Measurements from ENCODE around the gene CYB5R4.

DNA sequence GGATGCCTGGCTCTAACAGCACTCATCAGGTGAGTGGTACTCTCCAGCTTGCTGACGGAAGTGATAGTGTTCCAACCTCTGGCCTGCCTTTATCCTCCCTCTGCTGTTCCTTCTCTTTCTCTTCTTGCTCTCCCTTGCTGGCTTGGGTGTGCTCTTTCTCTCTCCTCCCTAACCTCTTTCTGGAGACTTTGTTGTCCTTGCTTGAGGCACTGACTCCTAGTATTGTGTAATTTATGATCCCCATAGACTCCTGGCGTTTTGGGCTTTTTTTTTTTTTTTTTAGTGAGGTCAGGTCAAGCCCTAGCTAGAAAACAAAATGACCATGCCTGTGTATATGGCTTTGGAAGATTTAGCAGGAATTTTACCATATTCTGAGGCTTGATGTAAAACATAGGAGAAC, 89.4 kb downstream of the CYB5R4 start:
- TF ChIP-seq, protein P1, sequence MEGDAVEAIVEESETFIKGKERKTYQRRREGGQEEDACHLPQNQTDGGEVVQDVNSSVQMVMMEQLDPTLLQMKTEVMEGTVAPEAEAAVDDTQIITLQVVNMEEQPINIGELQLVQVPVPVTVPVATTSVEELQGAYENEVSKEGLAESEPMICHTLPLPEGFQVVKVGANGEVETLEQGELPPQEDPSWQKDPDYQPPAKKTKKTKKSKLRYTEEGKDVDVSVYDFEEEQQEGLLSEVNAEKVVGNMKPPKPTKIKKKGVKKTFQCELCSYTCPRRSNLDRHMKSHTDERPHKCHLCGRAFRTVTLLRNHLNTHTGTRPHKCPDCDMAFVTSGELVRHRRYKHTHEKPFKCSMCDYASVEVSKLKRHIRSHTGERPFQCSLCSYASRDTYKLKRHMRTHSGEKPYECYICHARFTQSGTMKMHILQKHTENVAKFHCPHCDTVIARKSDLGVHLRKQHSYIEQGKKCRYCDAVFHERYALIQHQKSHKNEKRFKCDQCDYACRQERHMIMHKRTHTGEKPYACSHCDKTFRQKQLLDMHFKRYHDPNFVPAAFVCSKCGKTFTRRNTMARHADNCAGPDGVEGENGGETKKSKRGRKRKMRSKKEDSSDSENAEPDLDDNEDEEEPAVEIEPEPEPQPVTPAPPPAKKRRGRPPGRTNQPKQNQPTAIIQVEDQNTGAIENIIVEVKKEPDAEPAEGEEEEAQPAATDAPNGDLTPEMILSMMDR (conservative IDR thresholded peaks at IDR 0.05; ENCODE audit: low read depth, low read length) = no peak
- no peak for TF ChIP-seq EZH2 (IDR thresholded peaks at IDR 0.05; ENCODE audit: borderline replicate concordance, low read depth, low read length, poor library complexity, severe bottlenecking)
